ENCODE measurements around the gene RAB31.
"Not testable (repeated sequence)": the region's sequence is repeated elsewhere in the genome, so short reads cannot be mapped to it uniquely, and the experiment has no call there.

RAB31 gene, protein sequence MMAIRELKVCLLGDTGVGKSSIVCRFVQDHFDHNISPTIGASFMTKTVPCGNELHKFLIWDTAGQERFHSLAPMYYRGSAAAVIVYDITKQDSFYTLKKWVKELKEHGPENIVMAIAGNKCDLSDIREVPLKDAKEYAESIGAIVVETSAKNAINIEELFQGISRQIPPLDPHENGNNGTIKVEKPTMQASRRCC

DNA sequence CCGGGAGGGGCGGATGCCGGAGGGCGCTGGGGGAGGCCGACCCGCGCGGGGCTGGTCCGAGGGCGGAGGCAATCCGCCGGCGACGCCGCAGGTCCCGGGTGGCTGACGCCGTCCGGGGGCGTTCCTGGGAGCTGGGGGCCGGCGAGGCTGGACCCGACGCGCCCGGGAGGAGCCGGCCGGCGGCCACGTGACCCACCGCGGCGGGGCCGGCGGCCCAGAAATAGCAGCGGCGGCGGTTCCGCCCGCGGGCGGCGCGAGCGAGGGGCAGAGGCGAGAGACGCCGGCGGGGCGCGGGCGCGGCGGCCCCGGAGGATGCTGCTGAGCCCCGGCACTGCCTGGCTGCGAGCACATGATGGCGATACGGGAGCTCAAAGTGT is at the start of gene RAB31:
TSS of gene RAB31 (plus strand) at position 245 of the 377 bp plus-strand sequence. CDS start at position 350, 105 bp downstream.
- peak; percentile 39 to 60 for DNase-seq

DNA sequence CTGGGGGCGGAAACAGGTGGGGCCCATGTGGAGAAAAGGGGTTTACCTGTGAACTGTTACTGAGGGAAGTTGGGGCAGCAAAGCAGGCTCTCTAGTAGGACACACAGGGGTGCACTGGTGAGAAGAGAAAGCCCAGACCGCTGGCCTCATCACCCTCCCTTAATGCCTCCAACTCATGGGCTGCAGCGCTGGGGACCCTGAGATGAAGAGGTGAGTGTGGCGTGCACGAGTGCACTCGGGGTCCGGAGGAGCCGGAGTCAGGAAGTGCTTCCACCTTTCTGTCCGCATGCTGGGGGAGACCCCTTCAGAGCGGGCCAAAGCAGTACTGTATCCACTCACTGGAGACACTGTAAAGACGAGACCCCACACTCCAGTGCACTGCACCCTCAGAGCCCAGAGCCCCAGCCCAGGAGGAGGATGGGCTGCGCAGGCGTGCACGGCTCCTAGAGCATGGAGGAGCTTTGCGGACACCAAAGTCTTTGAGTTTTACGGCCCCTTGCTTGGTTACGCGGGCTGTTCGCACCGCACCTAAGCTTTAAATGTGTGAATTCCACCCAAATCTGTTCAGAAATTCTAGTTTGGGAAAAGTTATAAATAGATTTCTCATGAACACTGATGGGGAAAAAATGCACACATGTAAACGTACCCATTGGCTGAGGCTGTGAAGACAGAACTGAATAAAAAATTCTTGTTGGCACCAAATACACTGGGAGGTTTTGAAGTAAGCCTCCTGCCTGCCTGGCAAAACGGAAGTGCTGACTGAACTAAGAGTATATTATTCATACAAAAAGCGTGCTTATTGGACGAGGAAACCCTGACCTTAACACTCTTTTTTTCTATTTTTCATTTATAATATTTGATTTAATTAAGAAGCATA is 48.4 kb upstream of the RAB31 start:
- no peak for DNase-seq

DNA sequence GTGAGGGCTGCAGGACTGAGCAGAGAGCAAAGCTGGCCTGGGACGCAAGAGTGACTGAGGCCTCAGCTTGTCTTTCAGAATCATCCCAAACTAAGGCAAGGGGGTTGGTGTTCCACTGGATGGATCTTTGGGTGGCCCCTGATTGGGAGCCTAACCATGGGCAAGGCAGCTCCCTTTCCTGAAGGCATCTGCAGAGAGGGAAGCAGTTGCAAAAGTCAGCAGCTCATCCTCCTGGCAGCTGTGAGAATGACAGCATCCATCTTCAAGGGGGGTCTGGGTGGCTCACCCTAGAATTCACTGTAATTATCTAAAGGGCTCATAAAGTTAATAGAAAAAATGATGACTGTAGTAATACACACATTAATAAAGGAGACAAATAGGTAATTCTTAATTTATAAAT is 46.5 kb upstream of the RAB31 start:
- DNase-seq = peak in 1 of 2 experiments; percentile 11

- no peak for DNase-seq
These were observed 44.7 kb upstream of the RAB31 start for GRCh38 chr18:9663377-9663776.

- DNase-seq = no peak
These were observed 42.8 kb upstream of the RAB31 start for GRCh38 chr18:9665314-9665713.

DNA sequence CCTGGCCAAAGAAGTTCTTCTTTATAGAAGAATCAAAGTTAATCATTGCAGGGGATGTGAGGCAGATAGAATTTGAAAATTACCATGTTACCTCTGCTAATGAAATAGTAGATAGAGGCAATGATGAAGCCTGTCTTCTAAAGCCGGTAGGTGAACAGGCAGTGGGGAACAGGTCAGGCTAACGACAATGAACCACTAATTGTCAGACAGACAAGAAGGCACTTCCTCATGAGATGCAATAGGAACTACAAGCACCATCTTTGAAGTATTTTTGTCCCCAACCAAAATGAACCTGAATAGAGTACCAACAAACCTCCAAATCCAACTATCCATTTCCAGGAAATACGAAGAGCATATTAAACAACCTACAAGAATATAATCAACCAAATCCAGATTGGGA is 41.6 kb upstream of the RAB31 start:
- DNase-seq = no peak

- no peak for DNase-seq
These were observed 39.1 kb upstream of the RAB31 start for GRCh38 chr18:9669016-9669415.

DNA sequence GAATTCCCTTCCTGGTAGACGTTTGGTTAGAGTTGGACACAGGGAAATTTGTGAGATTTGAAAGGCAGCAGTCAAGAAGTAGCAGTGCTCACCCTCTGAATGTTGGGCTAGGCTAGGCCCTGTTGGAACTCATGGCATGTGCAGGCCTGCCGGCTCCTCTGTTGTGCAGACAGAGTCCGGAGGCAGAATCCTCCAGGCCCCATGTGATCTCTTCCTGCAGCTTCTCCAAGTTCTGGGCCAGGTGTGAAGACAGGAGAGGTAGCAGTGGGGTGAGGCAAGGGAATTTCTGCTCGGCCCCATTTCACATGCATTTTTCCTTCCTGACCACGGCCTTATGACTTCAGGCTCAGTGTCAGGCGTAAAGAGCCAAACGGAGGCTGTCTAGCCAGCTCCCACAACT is 36.9 kb upstream of the RAB31 start:
- DNase-seq = no peak

- DNase-seq = peak; percentile 90 to 91
These were observed 34.5 kb upstream of the RAB31 start for GRCh38 chr18:9673296-9674251.

DNA sequence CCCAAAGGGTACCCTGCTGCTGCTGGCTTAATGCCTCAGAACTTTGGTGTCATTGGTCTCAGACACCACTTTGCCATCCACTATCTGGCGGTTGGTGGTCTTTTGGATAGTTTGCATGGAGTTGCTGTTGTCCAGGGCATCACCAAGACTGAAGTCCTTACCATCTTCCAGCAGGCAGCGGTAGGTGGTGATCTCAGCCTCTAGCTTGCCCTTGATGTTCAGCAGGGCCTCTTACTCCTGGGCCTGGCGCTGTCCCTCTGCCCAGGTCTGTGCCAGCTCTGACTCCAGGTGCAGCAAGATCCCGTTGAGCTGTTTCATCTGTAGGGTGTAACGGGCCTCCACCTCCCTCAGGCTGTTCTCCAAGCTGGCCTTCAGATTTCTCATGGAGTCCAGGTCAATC is 29.9 kb upstream of the RAB31 start:
- DNase-seq = not testable (repeated sequence)

DNA sequence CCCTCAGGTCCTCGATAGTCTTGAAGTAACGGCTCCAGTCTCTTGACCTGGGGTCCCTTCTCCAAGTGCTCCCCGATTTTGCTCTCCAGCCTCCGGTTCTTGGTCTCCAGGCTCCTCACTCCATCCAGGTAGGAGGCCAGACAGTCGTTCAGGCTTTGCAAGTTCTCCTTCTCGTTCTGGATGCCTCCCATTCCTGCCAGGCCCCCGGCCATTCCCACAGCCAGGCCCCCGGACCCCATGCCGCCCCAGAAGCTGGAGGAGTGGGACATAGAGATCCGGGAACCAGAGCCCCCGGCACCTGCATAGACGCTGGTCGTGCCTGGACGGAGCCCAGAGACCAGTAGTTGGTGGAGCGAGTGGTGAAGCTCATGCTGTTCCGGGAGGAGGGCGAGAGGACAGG is 29.0 kb upstream of the RAB31 start:
- no peak for DNase-seq

- no peak for DNase-seq
These were observed 26.9 kb upstream of the RAB31 start for GRCh38 chr18:9681217-9681616.

GRCh38 chr18:9682572-9682971 is 25.5 kb upstream of the RAB31 start:
- no peak for DNase-seq

DNA sequence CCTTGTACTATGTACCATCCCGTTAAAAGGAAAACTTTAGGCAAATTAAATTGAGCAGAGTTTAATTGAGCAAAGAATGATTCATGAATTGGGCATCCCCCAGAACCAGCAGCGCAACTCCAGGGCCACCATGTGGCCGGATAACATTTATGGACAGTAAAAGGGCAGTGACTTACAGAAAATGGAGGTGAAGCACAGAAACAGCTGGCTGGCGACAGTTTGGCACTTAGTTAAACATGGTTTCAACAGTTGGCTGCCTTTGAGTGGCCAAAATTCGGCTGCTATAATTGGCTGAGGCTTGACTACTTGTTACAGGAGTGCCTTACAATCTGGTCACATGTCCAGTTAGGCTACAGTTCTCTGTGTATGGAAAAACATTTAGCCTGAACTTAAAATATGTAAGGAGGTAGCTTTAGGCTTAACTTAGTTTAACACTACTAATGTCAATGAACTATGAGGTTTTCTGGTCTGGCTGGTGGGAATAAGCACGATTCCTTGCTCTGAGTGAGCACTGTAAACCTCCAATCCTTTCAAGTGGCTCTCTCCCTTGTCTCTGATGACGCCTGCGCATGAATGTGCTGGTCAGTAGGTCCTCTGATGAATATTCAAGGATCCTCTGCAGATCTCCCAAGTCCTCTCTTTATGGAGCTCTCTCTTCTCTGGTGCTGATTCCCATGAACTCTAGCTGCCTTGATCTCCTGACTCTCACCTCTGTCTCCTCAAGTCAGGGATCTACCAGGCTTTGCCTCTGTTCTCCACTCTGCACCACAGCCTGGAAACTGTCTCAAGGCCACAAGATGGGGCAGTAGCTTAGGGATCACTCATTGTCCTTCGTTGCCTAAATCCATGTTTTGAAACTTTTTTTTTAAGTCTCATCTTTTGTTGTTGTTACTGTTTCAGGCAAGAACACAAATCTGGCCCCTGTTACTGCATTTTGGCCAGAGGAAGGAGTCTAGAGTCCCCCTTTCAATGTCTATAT is 24.4 kb upstream of the RAB31 start:
- DNase-seq = peak; percentile 69 to 76

GRCh38 chr18:9684881-9685614 is 23.1 kb upstream of the RAB31 start:
- DNase-seq = peak in 1 of 2 experiments; percentile 30

DNA sequence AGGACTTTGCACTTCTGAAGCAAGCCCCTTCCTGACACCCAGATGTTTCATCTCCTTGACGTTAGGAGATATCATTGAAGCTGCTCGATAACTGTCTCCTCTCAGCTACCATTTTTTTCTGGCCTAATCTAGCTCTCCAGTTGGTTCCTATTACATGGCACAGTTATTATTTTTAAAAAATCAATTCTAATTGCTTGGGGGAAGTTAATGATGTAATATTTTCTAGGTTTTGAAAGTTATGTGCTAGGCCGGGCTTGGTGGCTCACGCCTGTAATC is 22.5 kb upstream of the RAB31 start:
- DNase-seq = no peak

DNA sequence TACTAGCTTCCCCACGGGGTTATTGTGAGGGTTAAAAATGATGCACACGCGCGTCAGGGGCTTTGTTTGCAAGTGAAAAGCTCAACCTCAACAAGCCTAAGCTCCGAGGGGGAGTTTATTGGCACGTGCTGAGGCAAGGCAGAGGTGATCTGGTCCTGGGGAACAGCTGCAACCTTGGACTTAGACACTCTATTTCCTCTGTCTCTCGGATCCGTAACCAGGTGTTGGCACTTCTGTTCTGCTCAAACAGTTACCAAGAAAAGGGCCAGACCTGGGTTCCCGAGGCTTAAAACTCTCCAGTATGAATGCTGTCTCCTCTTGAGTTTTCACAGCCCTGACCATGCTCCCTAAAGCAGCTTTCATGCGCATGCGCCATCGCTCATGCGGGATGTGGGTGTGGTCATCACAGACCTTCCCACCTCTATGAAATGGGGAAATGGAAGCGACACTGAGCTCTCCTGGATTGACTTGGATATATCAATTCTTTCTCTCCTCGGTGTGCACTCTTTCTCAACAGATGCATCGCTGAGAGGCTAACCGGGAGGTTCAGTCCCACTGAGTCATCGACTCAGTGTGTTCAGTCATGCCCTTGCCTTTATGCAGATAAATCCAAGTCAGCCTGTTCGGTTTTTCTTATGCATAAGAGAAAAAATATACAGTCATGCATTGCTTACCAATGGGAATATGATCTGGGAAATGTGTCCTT is 19.9 kb upstream of the RAB31 start:
- no peak for DNase-seq

- DNase-seq = no peak
These were observed 18.8 kb upstream of the RAB31 start for GRCh38 chr18:9689253-9689652.

DNA sequence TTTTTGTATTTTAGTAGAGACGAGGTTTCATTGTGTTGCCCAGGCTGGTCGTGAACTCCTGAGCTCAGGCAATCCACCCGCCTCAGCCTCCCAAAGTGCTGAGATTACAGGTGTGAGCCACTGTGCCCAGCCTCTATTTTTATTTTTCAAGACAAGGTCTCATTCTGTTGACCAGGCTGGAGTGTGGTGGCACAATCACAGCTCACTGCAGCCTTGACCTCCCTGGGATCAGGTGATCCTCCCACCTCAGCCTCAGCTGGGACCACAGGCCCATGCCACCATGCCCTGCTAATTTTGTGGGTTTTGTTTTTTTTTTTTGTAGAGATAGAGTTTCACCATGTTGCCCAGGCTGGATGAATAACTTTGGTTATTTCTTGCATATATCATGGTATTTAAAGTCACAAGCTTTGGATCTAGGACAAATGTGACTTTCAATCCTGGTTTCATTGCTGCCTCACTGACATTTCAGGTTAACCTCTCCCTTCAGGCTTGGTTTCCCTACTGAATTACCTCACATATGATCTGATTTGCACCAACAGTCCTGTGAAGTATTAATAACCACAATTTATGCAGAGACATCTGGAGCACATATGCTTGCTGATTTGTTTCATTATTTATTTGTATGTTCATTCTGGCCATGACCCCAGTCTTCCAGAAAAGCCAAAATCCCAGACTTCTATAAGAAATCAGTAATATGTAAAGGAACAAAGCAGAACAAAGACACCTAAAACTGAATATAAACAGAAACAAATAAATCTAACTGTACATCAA is 17.5 kb upstream of the RAB31 start:
- no peak for DNase-seq

DNA sequence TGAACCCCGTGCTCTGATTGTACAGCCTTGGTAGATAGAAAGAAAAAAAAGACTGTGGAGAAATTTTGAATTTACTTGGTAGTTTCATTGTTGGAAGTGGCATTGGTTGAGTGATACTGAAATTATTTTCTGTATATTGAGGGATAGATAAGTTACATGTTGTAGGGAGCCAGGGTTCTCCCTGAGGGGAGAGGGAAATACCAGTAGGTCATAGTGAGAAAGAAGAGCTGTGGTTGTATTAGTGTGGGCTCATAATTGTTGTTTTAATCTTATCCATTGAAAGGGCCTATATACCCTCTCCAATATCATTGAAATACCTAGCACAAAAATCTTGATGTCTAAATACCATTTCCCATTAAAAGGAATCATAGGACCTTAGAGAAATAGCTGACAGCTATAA is 16.9 kb upstream of the RAB31 start:
- no peak for DNase-seq
